GM10266 (cell line): ENCODE results near the gene NKX2-2.

Source experiments
- DNase-seq: peaks from one replicate; pipeline ENCODE4 v3.0.0; 2012; ENCODE audit errors: extremely low spot score
- TF ChIP-seq, protein P1 (sequence below): IDR thresholded peaks from 2 replicates; pipeline ENCODE4 v1.5.1; 2012; ENCODE audit warnings: mild to moderate bottlenecking, low read depth; ENCODE audit not compliant: control insufficient read depth, insufficient read depth; ENCODE audit errors: missing control alignments

Gene NKX2-2

DNA sequence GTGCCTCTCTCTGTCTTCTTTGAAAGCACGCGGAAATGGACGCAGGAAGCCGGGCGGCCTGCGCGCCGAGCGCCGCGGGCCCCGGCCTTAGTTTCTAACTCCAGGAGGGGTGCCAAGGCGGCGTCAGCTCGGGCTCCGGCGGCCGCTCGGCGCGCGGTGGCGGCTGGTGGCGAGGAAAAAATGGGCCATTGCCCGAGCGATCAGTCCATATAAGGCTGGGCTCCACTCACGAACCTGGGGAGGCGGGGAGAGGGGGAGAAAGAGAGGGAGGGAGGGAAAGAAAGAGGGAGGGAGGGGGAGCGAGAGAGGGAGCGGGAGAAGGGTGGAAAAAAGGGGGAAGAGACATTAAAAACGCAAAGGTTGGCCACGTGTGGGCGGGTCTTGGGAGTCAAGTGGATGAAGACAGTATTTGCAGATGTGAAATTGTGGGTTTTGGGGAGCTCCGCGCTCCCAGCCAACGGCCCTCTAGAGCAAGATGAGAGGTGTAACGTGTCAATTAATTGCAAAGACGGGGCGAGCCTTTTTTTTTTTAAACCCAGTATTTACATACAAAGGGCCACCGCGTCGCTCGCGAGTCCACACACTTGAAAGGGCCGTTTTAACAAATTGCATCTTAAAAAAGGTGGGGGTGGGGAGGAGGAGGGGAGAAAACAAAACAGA, at the start of gene NKX2-2:
NKX2-2 (minus strand) TSS at position 184 of the 660 bp plus-strand sequence. CDS start 395 bp downstream, outside the sequence.
- TF ChIP-seq, protein P1, sequence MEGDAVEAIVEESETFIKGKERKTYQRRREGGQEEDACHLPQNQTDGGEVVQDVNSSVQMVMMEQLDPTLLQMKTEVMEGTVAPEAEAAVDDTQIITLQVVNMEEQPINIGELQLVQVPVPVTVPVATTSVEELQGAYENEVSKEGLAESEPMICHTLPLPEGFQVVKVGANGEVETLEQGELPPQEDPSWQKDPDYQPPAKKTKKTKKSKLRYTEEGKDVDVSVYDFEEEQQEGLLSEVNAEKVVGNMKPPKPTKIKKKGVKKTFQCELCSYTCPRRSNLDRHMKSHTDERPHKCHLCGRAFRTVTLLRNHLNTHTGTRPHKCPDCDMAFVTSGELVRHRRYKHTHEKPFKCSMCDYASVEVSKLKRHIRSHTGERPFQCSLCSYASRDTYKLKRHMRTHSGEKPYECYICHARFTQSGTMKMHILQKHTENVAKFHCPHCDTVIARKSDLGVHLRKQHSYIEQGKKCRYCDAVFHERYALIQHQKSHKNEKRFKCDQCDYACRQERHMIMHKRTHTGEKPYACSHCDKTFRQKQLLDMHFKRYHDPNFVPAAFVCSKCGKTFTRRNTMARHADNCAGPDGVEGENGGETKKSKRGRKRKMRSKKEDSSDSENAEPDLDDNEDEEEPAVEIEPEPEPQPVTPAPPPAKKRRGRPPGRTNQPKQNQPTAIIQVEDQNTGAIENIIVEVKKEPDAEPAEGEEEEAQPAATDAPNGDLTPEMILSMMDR = no peak
- DNase-seq = peak; percentile 48

DNA sequence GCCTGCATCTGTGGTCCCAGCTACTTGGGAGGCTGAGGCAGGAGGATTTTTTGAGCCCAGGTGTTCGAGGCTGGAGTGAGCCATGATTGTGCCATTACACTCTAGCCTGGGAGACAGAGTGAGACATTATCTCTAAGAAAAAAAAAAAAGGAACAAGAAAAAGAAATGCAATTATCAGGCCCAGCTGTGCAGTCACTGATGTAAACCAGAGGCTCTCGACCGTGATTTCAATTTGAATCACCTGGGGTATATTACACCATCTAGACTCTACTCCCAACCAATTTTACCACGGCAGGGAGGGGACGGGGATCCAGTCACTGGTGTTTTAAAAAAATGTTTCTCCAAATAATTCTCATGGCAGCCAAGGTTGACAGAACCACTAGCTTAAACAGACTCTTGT, 48.8 kb upstream of the NKX2-2 start:
- DNase-seq = no peak
- TF ChIP-seq, protein P1 = no peak

DNA sequence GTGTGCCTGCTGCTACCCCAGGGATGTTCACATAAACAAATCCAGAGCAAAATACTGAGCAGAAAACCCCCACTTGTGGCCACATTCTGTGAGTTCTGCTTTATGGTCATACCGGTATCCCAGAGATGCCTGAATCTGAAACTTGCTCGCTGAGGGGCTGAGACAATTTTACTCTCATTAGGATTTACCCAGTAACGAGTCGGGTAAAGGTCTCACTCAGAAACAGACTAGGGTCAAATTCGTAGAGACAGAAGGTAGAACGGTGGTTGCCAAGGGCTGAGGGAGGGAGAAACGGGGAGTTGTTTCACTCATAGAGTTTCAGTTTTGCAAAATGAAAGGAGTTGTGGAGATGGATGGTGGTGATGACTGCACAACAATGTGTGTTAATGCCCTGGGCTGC, 45.4 kb upstream of the NKX2-2 start:
- no peak for DNase-seq
- TF ChIP-seq, protein P1 = no peak

DNA sequence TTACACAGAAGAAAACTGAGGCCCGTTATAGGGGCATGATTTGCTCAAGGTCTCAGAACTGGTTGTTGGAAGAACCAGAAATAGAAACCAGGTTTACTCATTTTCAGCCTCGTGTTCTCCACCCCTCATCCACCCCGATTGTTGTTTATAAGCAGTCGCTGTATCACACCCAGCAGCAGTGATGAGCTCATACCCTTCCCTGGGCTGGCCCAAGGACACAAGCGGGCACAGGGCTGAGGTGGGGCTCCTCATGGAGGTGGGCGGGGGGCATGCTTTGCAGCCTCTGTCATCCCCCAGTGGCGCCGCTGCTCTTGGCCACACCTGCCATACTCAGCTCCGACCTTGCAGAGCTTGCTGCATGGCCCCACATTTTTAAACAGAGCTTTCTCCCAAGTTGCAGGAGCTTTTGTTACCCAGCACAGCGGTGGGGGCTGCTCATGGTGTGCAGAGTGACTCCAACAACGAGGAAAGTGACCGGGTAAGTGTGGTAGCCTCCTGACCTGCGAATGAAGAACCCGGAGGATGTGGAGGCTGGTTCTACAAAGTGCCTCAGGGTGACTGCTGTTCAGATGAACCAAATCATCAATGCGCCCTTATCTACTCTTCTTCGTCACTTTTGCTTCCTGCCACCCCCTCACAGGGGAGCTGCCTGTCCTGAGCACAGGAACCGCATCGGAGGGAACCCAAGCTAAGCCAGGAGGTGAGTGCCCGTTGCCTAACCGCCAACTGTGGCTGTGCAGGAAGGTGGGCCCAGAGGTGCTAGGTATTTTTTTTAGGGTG, 43.6 kb upstream of the NKX2-2 start:
- no peak for DNase-seq
- TF ChIP-seq, protein P1 = no peak

DNA sequence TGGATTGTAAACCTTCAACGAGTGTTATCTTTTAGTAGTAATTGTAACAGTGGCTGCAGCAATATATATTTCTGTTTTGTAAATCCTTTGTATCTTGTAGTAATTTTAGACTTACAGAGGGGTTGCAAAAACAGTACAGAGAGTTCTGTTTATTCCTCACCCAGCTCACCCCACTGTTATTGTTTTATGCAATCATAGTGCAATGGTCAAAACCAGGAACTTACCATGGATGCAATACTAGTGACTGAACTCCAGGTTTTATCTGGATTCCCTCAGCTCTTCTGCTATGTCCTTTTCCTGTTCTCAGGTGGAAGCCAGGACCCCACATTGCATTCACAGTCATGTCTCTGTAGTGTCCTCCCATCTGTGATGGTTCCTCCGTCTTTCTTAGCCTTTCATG, 42.5 kb upstream of the NKX2-2 start:
- no peak for DNase-seq
- TF ChIP-seq, protein P1 = no peak

DNA sequence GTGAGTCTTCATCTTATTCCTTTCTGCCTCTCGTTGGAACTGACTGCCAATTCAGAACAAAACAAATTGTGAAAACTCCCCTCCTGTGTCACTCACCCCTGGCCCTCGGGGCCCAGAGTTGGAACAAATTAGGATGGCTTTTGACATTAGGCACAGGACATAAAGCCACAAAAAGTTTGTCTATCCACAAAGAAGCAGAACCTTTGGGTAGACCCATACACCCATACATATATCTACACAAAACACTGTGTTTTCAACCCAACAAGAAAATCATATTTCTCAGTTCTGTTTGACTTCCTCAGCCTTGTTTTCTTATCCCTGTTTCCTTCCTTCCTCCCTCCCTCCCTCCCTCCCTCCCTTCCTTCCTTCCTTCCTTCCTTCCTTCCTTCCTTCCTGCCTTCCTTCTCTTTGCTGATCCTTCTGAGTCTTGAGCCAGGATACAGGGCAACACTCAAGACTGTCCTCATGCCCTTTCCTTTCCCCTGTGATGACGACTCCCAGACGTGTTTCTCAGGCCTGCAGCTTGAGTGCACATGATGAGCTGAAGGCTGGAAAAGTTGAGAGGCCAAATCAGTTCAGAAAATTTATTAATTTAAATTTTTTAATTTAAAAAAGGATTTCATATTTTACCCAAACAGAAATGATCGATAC, 41.7 kb upstream of the NKX2-2 start:
- TF ChIP-seq, protein P1 = no peak
- no peak for DNase-seq

DNA sequence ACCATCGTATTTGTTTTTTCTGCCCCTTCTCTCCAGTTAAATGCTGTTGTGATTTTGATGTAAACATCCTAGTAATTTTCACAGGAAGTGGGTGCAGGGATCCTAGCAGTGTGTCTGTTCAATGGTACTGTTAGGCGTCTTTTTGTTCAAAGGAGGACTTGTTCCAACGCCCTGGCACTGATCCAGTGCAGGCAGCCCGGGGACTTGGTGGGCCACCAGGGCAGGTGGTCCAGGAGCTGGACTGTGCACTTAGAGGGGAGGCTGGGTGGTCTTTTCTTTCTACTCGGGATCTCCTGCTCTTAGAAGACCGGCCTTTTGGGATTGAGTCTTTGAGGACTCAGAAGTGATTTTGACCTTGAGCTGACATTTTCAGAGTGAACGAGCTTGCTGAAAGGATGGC, 41.1 kb upstream of the NKX2-2 start:
- TF ChIP-seq, protein P1 = no peak
- DNase-seq = no peak
